Measurements from ENCODE around the gene RAB11FIP3. TPM values are rescaled to one million over a fixed set of nuclear protein-coding genes. Genes with fewer than 3 reads are reported as not detected.
A peak's percentile ranks its signal among the peaks of the same experiment; 100 is the strongest.

RAB11FIP3 gene
- total and polyA plus RNA-seq, 9 of the 15 experiments (the other 6 are each of a cell fraction or from before 2014, with no cell fraction given) = 0.46 to 13.1 (median 4.3) TPM

DNA sequence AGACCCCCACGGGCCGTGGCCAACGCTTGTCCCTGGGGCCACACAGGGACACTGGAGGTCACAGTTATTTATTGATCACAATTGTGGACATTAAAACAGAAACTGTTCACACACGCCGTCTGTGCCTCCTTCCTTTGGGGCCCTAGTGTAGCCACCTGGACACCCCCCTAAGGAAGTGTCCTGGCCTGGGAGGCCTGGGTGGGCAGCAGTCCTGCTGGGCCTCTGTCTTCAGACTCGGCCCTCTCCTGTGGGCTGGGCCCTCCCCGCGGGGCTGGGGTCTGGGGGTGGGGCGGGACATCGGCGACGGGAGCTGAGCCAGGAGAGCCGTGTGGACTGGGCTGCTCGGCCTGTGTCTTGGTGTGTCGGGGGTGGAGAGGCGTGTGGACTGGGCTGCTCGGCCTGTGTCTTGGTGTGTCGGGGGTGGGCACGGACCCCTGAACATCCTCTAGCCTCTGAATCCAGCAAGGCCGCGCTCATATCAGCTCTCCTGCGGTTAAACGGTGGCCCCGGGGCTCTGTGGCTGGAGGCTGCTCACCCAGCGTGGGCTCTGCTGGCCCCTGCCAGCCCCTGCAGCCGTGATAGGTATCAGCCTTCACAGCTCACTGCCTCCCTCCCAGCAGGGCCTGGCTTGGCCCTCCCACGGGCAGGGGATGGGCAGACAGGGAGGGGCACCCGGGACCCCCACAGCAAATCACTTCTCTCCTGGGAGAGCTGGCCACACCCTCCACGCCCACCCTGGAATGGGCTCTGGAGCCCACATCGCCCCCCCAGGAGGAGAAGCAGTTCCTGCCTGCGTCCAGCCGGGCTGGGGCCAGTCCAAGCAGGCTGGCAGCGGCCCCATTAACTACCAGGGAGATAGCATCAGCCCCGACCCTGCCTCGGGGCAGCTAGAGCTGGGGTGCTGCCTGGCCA lies 140.2 kb downstream of the RAB11FIP3 start (continued):
- TF ChIP-seq, protein P1, sequence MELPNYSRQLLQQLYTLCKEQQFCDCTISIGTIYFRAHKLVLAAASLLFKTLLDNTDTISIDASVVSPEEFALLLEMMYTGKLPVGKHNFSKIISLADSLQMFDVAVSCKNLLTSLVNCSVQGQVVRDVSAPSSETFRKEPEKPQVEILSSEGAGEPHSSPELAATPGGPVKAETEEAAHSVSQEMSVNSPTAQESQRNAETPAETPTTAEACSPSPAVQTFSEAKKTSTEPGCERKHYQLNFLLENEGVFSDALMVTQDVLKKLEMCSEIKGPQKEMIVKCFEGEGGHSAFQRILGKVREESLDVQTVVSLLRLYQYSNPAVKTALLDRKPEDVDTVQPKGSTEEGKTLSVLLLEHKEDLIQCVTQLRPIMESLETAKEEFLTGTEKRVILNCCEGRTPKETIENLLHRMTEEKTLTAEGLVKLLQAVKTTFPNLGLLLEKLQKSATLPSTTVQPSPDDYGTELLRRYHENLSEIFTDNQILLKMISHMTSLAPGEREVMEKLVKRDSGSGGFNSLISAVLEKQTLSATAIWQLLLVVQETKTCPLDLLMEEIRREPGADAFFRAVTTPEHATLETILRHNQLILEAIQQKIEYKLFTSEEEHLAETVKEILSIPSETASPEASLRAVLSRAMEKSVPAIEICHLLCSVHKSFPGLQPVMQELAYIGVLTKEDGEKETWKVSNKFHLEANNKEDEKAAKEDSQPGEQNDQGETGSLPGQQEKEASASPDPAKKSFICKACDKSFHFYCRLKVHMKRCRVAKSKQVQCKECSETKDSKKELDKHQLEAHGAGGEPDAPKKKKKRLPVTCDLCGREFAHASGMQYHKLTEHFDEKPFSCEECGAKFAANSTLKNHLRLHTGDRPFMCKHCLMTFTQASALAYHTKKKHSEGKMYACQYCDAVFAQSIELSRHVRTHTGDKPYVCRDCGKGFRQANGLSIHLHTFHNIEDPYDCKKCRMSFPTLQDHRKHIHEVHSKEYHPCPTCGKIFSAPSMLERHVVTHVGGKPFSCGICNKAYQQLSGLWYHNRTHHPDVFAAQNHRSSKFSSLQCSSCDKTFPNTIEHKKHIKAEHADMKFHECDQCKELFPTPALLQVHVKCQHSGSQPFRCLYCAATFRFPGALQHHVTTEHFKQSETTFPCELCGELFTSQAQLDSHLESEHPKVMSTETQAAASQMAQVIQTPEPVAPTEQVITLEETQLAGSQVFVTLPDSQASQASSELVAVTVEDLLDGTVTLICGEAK (IDR thresholded peaks at IDR 0.05) = no peak
- TF ChIP-seq, protein P1 (CRISPR knock-in tag; IDR thresholded peaks at IDR 0.05) = no peak
- TF ChIP-seq ZNF444 (CRISPR knock-in tag; IDR thresholded peaks at IDR 0.05) = no peak
- TF ChIP-seq GATA2 (CRISPR knock-in tag; IDR thresholded peaks at IDR 0.05) = peak; percentile 43; the same call in 1 of the 2 replicates
- TF ChIP-seq, protein P2, sequence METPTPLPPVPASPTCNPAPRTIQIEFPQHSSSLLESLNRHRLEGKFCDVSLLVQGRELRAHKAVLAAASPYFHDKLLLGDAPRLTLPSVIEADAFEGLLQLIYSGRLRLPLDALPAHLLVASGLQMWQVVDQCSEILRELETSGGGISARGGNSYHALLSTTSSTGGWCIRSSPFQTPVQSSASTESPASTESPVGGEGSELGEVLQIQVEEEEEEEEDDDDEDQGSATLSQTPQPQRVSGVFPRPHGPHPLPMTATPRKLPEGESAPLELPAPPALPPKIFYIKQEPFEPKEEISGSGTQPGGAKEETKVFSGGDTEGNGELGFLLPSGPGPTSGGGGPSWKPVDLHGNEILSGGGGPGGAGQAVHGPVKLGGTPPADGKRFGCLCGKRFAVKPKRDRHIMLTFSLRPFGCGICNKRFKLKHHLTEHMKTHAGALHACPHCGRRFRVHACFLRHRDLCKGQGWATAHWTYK (CRISPR knock-in tag; IDR thresholded peaks at IDR 0.05) = peak; percentile 64; the same call in 1 of the 2 replicates
- TF ChIP-seq, protein P3, sequence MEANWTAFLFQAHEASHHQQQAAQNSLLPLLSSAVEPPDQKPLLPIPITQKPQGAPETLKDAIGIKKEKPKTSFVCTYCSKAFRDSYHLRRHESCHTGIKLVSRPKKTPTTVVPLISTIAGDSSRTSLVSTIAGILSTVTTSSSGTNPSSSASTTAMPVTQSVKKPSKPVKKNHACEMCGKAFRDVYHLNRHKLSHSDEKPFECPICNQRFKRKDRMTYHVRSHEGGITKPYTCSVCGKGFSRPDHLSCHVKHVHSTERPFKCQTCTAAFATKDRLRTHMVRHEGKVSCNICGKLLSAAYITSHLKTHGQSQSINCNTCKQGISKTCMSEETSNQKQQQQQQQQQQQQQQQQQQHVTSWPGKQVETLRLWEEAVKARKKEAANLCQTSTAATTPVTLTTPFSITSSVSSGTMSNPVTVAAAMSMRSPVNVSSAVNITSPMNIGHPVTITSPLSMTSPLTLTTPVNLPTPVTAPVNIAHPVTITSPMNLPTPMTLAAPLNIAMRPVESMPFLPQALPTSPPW (CRISPR knock-in tag; IDR thresholded peaks at IDR 0.05) = peak; percentile 61
- no peak for TF ChIP-seq TAF15 (IDR thresholded peaks at IDR 0.05; ENCODE audit: low read depth, low read length)

All from K562 (cell line).